Body of pancreas (tissue), 4 donors: Measurements from ENCODE around the gene GOSR2. TPM values are rescaled to one million over a fixed set of nuclear protein-coding genes. Genes with fewer than 3 reads are reported as not detected.

Experiments
- ATAC-seq: fragments of 150-250 bp; one replicate; pipeline ENCODE4 v1.9.1; 2016
- DNase-seq, 4 donors: peaks; one replicate each; pipeline ENCODE4 v3.0.0-alpha.2; 2019
- H3K27ac ChIP-seq, 4 donors: fragments of 200-600 bp; sonication (generic); 1 replicate in 3 of 4; 2 replicates in 1 of 4; pipeline versions ENCODE4 v1.5.1 to v1.6.1; 2016 to 2019; ENCODE audit warnings: mild to moderate bottlenecking in 1 of 4, mixed read lengths in 1 of 4, moderate library complexity in 1 of 4
- H3K27me3 ChIP-seq, 2 donors: fragments of 200-600 bp; sonication (generic); one replicate each; pipeline ENCODE4 v1.6.0; 2016; ENCODE audit warnings: mild to moderate bottlenecking in 1 of 2
- H3K36me3 ChIP-seq, 2 donors: fragments of 200-600 bp; sonication (generic); replicated peaks in 1 of 2; 2 replicates each; pipeline ENCODE4 v1.5.1; 2016; ENCODE audit warnings: low read depth in 2 of 2; ENCODE audit not compliant: insufficient read depth in 1 of 2
- H3K4me1 ChIP-seq: fragments of 200-600 bp; sonication (generic); one replicate; pipeline ENCODE4 v1.6.0; 2016
- H3K4me3 ChIP-seq, 2 donors: fragments of 200-600 bp; sonication (generic); 1 replicate in 1 of 2; 2 replicates in 1 of 2; pipeline ENCODE4 v1.5.1; 2016 to 2019
- H3K9me3 ChIP-seq, 3 donors: fragments of 200-600 bp; sonication (generic); 1 replicate in 2 of 3; 2 replicates in 1 of 3; pipeline ENCODE4 v1.5.1; 2016
- POLR2A ChIP-seq, 3 donors: fragments of 450-650 bp; IDR thresholded peaks; one replicate each; pipeline ENCODE4 v1.6.1; 2016; ENCODE audit warnings: antibody characterized with exemption in 3 of 3, mild to moderate bottlenecking in 2 of 3
- WGBS, 2 donors: methylation state at CpG; one replicate each; pipeline ENCODE4 v1.1.5; 2017; 5-methylcytosine and 5-hydroxymethylcytosine counted together
- intact Hi-C: fragments of 100-400 bp; cut with DNase I; formaldehyde crosslinking; loops from one replicate; pipeline ENCODE4 v1.15.1; 2023
- microRNA-seq, 2 donors: library from miRNA; unstranded; fragments of <30 nt; microRNA quantifications; one replicate each; pipeline ENCODE4, GENCODE V29; 2016; ENCODE audit warnings: borderline number of aligned reads in 2 of 2, borderline replicate concordance in 2 of 2
- small RNA-seq: library from RNA; depleted of rRNA; stranded (forward); fragments of <200 nt; gene quantifications from one replicate; pipeline ENCODE3, GENCODE V24; 2016
- total RNA-seq, 2 donors: library from RNA; depleted of rRNA; stranded (reverse); fragments of >200 nt; gene quantifications; one replicate each; pipeline ENCODE4 v1.1.0, GENCODE V29; 2016
- TF ChIP-seq, protein P1 (sequence below), 7 experiments: fragments of 450-650 bp in 4 of 7; fragments of 200-600 bp in 3 of 7; sonication (generic) in 3 of 7; IDR thresholded peaks; one replicate each; pipeline ENCODE4 v1.5.1; 2016 to 2019; ENCODE audit warnings: antibody characterized with exemption in 7 of 7

The GOSR2 gene
- total RNA-seq, 2 donors from 2014 or later, result 41.8 to 46.5 TPM

DNA sequence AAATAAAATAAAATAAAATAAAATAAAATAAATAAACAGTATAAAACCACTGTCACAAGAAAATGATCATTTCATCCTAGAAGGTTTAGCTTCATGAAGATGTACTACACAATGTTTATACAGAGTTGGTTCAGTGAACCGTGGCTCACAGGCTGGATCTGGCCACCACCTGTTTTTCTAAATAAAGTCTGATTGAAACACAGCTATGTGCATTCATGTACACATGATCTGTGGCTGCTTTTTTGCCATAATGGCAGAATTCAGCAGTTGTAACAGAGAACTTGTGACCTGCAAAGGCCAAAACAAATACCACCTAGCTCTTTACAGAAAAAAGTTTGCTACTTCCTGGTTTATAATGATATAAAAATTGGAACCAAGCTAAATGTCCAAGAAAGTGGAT, 68.7 kb downstream of the GOSR2 start:
- TF ChIP-seq, protein P1, sequence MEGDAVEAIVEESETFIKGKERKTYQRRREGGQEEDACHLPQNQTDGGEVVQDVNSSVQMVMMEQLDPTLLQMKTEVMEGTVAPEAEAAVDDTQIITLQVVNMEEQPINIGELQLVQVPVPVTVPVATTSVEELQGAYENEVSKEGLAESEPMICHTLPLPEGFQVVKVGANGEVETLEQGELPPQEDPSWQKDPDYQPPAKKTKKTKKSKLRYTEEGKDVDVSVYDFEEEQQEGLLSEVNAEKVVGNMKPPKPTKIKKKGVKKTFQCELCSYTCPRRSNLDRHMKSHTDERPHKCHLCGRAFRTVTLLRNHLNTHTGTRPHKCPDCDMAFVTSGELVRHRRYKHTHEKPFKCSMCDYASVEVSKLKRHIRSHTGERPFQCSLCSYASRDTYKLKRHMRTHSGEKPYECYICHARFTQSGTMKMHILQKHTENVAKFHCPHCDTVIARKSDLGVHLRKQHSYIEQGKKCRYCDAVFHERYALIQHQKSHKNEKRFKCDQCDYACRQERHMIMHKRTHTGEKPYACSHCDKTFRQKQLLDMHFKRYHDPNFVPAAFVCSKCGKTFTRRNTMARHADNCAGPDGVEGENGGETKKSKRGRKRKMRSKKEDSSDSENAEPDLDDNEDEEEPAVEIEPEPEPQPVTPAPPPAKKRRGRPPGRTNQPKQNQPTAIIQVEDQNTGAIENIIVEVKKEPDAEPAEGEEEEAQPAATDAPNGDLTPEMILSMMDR (IDR thresholded peaks at IDR 0.05), result no peak
- TF ChIP-seq POLR2A (IDR thresholded peaks at IDR 0.05), result no peak
- H3K9me3 ChIP-seq, result no peaks in the 10 kb centered on the region
- no peak overlapping the region for H3K27ac ChIP-seq
- no peak for DNase-seq
- H3K27me3 ChIP-seq, result no peaks in the 10 kb centered on the region
- intact Hi-C loops, result no loop called here
- no peaks in the 10 kb centered on the region for H3K36me3 ChIP-seq
- H3K4me1 ChIP-seq, result no peaks in the 10 kb centered on the region
- H3K4me3 ChIP-seq, result no peak overlapping the region
- no peak for ATAC-seq
- 74 to 81% methylated on average over 1 of the region's 1 CpG for WGBS, 2 donors

Small RNA genes lying within 50 kb of the gene (microRNA-seq; reads per million reads assigned to microRNA genes)
- 0 reads per million in 2 donors for gene MIR5089

Small RNA genes lying within 50 kb of the gene (small RNA-seq; reads per million reads assigned to genes)
- gene MIR5089, result not detected
- not detected for gene RNU6ATAC3P

Other genes starting within 250 kb of the GOSR2 start
- 1 to 10 TPM in 1 of 2 donors, under 1 TPM in 1; 0.26 to 1.6 TPM for gene WNT3, start 104.5 kb upstream of the GOSR2 start, total RNA-seq
- gene WNT9B, start 71.6 kb upstream of the GOSR2 start, total RNA-seq, result not detected
- 1 to 10 TPM in 1 of 2 donors, not detected in 1; 1.3 TPM for gene RPRML, start 56.1 kb downstream of the GOSR2 start, total RNA-seq